Measurements from ENCODE around the gene RFX4.
"Not testable (repeated sequence)": the region's sequence is repeated elsewhere in the genome, so short reads cannot be mapped to it uniquely, and the experiment has no call there.

The RFX4 gene

GRCh38 chr12:106687672-106688071, 104.9 kb downstream of the RFX4 start:
- DNase-seq (ENCODE audit: low read depth in 2 of 2, low spot score in 1 of 2), result no peak

- DNase-seq (ENCODE audit: low read depth in 2 of 2, low spot score in 1 of 2), result no peak
These were observed 107.9 kb downstream of the RFX4 start for GRCh38 chr12:106690569-106691305.

GRCh38 chr12:106692033-106692432, 109.2 kb downstream of the RFX4 start:
- not testable (repeated sequence) for DNase-seq (ENCODE audit: low read depth in 2 of 2, low spot score in 1 of 2)

DNA sequence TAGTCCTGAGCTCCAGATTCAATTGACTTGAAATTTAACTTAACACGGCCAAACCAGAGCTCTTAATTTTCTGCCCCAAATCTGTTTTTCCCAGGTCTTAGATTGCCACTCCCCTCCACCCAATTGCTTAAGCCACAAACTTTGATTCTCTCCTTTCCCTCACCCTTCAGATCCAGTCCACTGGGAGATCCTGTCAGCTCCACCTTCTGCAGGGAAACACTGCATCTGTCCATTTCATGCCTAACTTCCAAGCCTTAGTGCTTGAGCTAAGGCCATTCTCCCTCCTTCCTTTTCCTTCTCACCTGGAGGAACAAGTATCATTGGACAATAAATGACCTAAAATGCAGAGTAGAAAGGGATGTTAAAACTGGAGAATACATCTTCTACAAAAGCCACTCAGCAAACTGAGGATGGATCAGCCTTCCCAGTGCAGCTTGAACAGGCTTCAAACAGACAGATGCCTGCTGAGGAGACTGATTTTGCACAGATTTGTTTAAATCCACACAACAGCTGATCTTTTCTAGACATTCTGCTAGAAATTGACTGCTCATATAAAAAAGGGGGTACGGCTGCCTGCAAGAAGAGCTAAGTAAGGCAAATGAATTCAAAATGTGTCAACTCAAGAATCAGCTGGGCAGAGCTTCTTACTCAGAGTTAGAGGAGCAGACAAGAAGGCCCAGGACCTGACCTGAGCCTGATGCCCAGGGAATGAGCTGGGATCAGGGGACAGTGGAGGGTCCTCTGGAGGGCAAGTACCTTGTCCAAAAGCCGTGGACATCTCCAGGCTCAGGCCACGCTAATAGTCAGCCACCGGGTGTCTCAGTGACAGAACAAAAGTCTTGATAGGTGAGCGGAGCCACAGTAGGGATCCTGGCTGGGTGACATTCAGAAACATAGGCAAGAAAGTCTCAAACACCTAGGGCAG, 110.4 kb downstream of the RFX4 start:
- no peak for DNase-seq (ENCODE audit: low read depth in 2 of 2, low spot score in 1 of 2)

DNA sequence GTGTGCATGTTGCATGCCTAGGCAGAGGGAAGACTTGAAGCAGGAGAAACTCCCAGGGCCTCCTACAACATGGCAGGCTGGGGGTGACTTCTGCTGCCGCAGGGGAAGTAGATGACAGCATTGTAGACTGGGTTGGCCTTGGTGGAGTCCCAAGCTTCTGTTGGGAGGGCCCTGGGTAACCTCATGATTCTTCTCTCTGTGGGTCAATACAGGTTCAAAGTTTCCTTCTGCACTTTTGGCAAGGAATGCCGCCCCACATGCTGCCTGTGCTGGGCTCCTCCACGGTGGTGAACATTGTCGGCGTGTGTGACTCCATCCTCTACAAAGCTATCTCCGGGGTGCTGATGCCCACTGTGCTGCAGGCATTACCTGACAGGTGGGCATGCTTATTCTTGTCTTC, 113.3 kb downstream of the RFX4 start:
- no peak for DNase-seq (ENCODE audit: low read depth in 2 of 2, low spot score in 1 of 2)

GRCh38 chr12:106696681-106697417, 114.0 kb downstream of the RFX4 start:
- no peak for DNase-seq (ENCODE audit: low read depth in 2 of 2, low spot score in 1 of 2)

- no peak for DNase-seq (ENCODE audit: low read depth in 2 of 2, low spot score in 1 of 2)
These were observed 121.3 kb downstream of the RFX4 start for GRCh38 chr12:106704081-106704480.

GRCh38 chr12:106705971-106706370, 123.2 kb downstream of the RFX4 start:
- no peak for DNase-seq (ENCODE audit: low read depth in 2 of 2, low spot score in 1 of 2)

DNA sequence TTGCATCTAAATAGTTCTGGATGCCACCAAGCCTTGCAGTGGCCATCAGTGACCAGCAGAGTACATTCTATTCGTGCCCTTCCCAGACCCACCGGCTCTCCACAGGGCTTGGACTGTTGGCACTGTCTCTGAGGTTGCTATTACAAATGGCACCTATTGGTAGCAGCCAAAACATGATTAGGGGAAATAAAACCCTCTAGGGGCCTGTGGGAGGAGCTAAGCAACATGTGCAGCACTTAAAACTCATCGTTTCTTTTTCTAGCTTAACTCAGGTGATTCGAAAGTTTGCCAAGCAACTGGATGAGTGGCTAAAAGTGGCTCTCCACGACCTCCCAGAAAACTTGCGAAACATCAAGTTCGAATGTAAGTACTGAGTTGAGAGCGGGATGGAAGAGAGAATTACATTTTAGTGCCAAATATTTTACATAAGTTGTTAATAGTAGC, 126.3 kb downstream of the RFX4 start:
- DNase-seq (ENCODE audit: low read depth in 2 of 2, low spot score in 1 of 2), result no peak

DNA sequence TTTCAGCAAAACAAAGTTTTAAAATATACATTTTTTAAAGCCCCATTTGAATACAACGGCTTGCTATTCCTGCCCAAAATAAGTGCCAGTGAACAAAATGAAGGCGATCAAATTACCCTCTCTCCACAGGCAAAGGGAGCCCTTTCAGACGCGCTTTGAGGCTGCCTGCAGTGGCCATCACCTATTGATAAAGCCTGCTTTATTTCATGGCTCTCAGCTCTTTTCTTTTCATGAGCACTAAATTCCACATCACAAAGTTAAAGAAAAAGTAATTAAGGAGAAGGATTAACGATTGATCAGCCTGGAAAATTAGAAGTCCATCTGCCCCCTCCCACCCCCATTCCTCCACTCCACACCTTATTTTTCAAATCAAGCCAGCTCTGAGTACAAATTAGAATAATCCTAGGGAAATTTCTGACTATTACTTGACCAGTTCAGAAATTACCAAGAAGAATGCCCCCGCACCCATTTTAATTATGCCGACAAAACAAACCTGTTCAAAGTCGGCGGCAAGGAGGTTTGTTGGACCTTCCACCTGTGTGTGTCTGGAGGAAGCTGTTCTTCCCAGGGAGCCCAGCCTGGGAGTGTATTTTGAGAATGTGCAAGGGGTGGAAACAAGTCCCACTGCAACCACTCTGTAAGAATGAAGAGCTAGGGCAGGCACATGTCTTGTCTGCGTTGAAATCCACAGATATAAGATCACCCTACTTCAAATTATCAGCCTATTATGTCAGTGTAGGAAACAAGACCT, 127.5 kb downstream of the RFX4 start:
- DNase-seq (ENCODE audit: low read depth in 2 of 2, low spot score in 1 of 2), result no peak

- no peak for DNase-seq (ENCODE audit: low read depth in 2 of 2, low spot score in 1 of 2)
These were observed 128.5 kb downstream of the RFX4 start for GRCh38 chr12:106711316-106711715.

DNA sequence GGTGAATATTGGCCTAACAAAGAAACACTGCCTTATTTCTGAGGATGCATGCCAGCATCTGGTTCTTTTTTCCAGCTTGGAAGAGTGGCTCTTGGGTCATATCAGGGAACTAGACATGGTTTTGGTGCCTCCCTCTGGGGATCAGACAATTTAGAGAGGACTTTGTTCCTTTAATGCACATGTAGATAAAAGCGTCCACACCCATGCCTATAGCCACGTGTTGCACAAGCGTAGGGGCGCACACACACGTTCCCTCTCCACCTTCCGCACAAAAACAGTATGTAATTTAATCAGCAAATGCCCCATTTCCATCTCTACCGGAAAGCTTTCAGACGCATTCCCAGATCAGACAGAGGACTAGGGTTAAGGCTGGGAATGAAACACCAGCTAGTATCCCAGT, 130.0 kb downstream of the RFX4 start:
- no peak for DNase-seq (ENCODE audit: low read depth in 2 of 2, low spot score in 1 of 2)

DNA sequence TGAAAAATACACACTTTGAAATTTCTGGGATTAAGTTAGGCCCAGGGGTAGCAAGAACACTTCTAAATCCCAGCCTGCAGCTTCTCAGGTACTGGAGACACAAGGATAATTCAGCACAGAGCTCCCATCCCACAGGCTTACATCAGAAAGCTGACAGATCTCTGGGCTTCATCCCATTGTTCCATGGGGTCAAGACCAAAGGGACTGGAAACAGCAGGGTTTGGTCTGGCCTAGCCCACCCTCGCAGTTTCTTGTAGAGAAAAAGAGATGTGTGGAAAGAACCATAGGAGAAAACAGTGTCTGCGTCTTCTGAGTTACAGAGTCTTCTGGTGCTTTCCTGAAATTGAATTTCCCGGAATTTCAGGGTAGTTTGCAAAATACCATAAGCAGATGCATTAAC, 132.1 kb downstream of the RFX4 start:
- DNase-seq (ENCODE audit: low read depth in 2 of 2, low spot score in 1 of 2), result no peak

DNA sequence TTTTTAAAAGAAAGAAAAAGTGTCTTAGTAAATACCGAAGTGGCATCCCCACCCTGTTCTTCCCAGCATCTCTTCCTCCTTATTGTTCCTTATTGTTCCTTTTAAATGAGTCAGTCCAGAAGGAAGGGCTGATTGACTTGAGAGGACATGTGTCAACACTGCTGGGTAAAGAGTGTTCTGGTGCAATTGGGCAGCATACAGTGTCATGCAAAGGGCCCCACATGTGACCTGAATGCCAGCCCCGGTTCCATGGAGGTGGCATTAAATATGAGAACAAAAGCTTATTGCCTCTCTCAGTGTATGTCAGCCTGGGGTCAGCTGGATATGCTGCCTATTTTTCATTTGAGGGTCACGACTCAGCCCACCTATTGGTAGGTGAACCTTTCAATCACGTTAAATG, 132.8 kb downstream of the RFX4 start:
- no peak for DNase-seq (ENCODE audit: low read depth in 2 of 2, low spot score in 1 of 2)

DNA sequence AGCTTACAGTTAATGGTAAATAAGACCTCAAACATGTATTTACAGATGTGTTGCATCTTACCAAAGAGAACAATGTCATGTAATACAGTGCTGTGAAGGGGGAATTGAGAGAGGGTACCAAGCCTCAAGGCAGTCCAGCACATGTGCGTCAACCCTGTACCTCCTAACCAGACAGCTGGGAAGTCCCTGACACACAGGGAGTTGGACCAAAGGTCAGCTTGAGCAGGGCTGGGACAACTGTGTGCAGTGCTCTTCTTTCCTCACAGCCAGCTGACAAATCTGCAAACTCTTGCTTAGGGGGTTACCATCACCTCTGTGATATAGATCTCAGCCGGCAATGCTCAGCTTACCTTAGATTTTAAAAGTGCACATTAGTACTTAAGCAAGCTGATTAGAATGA, 134.9 kb downstream of the RFX4 start:
- no peak for DNase-seq (ENCODE audit: low read depth in 2 of 2, low spot score in 1 of 2)

DNA sequence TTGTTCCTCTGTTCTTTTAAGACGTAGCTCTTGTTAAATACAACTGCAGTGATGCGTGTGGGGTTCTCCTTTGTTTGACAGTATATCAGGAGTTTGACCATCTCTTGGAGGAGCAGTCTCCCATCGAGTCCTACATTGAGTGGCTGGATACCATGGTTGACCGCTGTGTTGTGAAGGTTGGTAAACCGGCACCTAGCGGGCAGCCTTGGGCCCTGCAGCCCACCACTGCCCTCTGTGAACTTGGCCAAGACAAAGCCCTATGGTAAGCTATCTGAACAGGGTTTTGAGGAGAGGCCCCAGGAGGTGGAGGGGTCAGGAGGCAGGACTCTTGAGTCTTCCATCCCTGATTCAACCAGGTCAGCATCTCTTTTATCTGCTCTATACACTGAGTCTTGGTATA, 137.1 kb downstream of the RFX4 start:
- no peak for DNase-seq (ENCODE audit: low read depth in 2 of 2, low spot score in 1 of 2)

- no peak for DNase-seq (ENCODE audit: low read depth in 2 of 2, low spot score in 1 of 2)
These were observed 137.9 kb downstream of the RFX4 start for GRCh38 chr12:106720696-106721095.

GRCh38 chr12:106721915-106722314, 139.1 kb downstream of the RFX4 start:
- DNase-seq (ENCODE audit: low read depth in 2 of 2, low spot score in 1 of 2), result no peak

DNA sequence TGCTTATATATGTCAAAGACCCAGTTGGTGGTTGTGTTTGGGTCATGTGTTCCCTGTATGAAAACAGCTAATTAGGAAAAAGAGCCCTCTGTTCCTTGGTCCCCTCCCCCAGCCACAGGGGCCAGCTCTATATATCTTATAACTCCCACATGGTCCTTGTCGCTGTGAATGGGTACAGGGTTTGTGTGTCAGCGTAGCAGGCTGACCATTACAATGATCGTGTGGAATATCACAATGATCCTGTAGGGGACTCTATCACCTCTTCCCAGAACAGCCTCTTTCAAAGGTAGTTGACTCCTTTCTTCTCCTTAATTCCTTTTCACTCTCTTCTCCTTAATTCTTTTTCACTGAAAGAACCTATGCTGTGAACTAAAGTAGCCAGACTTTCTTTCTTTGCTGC, 140.0 kb downstream of the RFX4 start:
- no peak for DNase-seq (ENCODE audit: low read depth in 2 of 2, low spot score in 1 of 2)

DNA sequence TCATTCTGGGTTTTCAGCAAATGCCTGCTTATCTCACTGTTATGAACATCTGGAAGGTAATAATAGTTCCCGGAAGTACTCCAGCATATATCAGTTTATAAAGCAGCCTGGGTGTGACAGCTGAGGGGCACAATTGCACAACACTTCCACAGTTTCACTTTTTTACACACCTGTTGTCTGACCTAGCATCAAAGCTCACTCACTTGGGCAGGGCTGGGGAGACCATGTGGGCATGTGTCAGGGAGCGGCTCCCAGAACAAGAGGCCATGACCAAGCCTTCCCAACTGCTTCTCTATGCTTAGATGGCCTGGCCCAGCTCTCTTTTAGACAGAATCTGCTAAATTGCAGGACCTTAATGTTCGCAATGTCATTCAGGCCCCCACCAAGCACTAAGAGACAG, 140.6 kb downstream of the RFX4 start:
- DNase-seq (ENCODE audit: low read depth in 2 of 2, low spot score in 1 of 2), result no peak

GRCh38 chr12:106724116-106724515, 141.3 kb downstream of the RFX4 start:
- DNase-seq (ENCODE audit: low read depth in 2 of 2, low spot score in 1 of 2), result no peak
